GM19023 (cell line): ENCODE measurements around the gene NEK1.

Source experiments
- ATAC-seq: cut with Tn5 transposase; IDR thresholded peaks from one replicate; pipeline ENCODE4 v1.9.1; 2021; ENCODE audit warnings: mild to moderate bottlenecking, moderate library complexity; ENCODE audit not compliant: unreplicated experiment

The NEK1 gene

DNA sequence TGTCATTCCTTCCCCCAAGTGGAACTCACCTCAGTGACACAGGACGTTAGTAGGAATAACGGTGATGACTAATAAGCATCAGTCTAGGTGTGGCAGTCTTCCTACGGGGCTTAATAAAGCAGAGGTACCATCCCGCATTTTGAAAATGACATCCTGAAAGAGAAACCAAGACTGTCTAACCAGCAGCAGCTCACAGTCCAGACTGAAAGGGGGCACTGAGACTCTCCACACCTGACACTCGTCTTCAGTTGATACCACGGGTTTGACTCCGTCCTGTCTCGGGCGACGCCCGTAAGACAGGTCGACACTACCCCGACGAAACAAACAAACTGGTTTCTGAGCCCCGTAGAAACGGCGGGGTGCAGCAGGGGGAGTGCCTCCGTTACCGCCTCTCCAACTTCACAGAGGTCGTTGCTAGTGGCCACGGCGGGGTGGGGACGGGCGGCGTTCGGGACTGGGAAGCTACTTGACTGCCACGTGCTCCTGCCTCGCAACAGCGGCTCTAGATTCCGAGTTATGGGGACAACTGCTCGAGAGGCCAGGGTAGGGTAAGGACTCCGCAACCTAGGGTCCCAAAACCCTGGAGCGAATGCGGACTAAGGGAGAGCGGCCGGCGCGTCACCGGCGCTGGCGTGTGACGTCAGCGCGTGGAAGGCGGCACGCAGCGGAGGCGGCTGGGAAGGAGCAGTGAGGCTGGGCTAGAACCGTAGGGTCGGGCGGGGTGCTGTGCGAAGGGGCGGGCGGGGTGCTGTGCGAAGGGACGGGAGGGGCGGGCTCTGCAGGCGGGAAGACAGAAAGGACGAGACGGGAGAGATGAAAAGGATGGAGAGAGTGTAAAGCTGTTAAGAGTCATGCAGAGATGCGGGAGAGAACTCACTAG lies at the start of gene NEK1:
Gene NEK1, minus strand, starts transcription at position 593 of the 880 bp plus-strand sequence. CDS start 9,953 bp downstream, outside the sequence.
- peak; percentile 98 for ATAC-seq

DNA sequence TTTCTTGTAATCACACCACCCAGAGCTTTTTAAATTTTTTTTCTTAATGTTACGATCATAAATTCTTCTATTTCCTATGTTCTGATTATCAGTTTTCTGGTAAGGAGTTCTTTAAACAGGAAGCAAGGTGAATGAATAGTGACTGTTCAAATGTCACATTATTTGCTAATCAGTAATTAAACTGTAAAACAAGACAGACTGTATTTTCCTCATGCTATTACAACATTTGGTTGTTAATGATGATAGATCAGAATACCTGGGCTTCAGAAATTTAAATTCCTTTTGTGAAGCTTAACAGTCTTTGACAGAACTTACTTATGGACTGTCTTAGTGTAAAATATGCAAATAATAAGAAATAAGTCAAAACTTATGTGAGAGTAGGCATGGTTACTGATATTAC lies 49.4 kb upstream of the NEK1 start:
- no peak for ATAC-seq

GRCh38 chr4:169660929-169661328 lies 48.5 kb upstream of the NEK1 start:
- ATAC-seq, result no peak

DNA sequence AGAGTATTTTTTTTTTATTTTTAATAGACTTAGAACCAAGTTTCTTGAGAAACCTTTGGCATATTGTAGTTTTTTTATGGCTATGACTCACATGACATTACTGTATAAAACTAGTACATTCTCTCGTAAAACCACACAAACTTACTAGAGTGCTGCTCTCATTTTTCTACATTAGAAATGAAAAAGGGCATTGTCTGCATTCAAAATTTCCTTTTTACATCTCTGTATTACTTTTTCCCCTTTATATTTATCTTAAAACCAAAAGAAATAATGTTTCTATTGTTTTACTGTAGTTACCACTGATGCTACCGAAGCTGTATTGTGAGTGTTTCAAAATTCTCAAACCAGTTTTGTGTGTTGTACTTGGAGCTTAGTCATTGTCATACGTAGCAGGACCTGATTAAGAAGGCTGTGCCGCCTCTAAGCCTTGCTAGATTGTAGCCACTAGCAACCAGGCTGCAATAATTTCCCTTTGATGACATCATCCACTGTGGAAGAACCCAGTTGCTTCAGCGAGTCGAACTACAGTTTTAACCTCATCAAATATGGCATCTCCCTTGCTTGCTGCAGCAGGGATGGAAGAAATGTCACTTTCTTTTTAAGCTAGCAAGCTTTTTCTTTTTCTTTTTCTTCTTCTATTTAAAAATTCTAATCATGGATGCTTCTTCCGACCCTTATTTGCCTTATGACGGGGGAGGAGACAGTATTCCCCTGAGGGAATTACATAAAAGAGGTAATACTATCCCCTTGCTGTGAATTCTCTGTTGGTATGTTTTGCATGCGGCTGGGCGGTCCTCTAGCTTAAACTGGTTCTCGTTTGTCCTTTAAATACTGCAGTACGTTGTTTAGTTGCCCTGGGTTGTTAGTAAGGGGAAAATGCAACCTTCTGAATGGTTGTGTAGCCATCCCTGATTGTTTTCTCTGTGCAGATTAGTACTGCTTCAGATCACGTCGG lies 47.6 kb upstream of the NEK1 start:
- peak; percentile 99 for ATAC-seq

GRCh38 chr4:169658975-169659715 lies 46.8 kb upstream of the NEK1 start:
- no peak for ATAC-seq

- ATAC-seq, result no peak
Measured at GRCh38 chr4:169658196-169658595, 45.8 kb upstream of the NEK1 start.

GRCh38 chr4:169657470-169658107 lies 45.2 kb upstream of the NEK1 start:
- no peak for ATAC-seq

DNA sequence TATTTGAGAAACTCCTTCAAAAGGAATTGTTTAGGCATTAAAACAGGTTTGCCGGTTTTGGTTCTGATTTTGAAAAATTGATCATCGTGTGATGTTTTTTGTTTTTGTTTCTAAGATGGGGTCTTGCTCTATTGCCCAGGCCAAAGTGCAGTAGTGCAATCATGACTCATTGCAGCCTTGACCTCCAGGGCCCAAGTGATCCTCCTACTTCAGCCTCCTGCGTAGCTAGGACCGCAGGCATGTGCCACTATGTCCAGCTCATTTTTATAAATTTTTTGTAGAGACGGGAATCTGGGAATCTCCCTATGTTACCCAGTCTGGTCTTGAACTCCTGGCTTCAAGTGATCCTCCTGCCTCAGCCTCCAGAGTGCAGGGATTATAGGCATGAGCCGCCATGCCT lies 43.0 kb upstream of the NEK1 start:
- ATAC-seq, result no peak

DNA sequence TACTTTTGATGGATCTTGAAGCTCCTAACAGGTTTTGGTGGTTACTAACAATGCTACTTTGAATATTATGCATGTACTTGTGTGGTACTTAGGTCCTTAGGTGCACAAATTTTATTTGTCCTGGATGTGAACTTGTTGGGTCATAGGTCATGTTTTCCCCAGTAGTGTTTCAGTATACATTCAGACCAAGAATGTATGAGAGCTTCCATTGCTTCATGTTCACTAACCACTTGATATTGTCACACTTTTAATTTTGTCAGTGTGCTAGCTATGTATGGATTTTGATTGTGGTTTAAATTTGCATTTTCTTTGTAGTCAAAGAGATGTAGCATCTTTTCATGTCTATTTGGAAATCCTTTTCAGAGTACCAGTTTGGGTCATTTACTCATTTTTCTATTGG lies 40.2 kb upstream of the NEK1 start:
- no peak for ATAC-seq

DNA sequence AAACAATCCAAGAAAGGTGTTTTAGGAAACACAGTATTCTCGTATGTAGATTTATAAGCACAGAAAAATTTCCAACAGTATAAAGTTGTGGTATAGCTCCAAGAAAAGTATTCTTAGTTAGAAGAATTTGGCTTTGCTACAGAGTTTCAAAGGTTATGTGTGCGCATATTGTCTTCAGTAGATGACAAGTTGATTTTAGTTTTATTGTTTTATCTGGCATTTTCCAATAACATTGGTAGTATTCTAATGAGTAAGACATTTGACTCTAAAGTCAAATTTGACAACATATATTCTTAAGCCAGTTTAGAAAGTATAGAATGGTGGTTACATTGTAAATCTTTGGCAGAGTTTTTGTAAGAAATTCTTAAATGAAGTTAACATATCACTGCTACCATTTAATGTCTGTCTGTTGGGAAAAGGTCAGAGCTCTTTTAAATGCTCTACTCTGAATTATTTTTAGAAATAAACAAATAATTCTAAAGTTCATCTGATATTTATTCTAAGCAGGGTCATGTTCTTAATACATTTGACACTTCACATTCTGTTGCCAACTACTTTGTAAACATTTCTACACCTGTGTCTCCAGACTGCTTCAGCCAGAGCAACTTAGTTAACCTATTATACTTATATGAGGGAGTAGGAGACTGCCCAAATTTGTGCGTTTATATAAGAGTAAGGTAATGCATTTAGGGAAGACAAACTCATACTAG lies 38.0 kb upstream of the NEK1 start:
- no peak for ATAC-seq

- no peak for ATAC-seq
Measured at GRCh38 chr4:169649545-169650226, 37.3 kb upstream of the NEK1 start.

- ATAC-seq, result no peak
Measured at GRCh38 chr4:169645627-169646026, 33.2 kb upstream of the NEK1 start.

DNA sequence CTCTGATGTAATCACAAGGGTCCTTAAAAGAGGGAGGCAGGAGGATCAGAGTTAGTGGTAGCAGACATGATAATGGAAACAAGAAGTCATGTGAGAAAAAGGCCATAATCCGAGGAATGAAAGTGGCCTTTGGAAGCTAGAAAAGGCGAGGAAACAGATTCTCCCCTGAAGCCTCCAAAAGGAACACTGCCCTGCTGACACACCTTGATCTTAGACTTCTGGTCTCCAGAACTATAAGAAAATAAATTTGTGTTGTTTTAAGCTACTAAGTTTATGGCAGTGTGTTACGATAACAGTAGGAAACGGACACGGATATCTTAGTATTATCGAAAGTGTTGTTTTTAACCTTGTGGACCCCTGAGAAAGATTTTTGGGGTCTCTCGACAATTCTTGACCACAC lies 32.4 kb upstream of the NEK1 start:
- ATAC-seq, result no peak

GRCh38 chr4:169640261-169640870 lies 28.0 kb upstream of the NEK1 start:
- ATAC-seq, result no peak

DNA sequence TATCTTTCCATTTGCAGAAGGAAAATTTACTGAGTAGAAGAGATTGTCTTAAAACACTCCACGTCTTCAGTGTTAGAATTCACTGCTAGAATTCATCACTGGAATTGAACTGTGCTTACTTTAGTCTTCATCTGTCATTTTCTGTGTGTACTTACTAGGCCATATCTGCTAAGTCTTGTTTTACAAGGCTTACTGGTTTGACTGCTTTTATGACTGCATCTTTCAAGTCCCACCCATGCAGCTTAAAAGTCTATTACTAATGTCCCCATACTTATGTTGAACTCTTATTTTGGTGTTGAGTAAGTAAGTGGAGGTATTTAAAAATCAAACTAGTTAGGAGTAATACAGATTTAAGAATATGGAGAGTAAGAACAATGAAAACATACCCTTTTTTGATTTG lies 22.6 kb upstream of the NEK1 start:
- no peak for ATAC-seq

DNA sequence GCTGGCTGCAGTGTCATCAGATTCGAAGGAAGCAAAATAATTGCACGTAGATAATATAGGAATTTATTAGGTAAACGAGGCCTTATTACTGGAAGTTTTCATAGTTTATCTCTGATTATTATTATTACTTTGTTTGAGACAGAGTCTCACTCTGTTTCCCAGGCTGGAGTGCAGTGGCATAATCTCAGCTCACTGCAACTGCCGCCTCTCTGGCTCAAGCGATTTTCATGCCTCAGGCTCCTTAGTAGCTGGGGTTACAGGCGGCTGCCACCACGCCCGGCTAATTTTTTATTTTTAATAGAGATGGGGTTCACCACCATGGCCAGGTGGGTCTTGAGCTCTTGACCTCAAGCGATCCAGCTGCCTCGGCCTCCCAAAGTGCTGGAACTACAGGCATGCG lies 20.5 kb upstream of the NEK1 start:
- no peak for ATAC-seq

DNA sequence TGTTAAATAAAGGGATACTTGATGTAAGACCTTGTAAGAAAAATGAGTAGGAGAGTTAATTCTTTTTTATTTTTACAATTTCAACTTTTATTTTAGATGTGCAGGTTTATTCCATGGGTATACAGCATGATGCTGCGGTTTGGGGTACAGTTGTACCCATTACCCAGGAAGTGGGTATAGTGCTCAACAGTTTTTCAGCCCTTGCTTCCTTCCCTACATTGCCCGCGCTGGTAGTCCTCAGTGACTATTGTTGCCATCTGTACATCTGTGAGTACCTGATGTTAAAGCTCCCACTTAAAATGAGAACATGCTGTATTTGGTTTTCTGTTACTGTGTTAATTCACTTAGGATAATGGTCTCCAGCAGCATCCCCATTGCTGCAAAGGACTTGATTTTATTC lies 17.7 kb upstream of the NEK1 start:
- ATAC-seq, result no peak

DNA sequence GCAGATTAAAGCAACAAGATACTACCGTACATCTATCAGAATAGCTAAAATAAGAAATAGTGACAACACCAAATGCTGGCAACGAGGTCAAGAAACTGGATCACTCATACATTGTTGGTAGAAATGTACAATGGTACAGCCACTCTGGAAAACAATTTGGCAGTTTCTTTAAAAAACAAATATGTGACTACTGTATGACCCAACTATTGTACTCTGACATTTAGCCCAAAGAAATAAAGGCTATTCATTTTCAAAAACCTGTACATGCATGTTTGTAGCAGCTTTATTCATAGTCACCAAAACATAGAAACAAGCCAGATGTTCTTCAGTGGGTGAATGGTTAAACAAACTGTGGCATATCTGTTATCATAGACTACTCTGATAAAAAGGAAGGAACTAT lies 16.2 kb upstream of the NEK1 start:
- no peak for ATAC-seq

- no peak for ATAC-seq
Measured at GRCh38 chr4:169627307-169627706, 14.9 kb upstream of the NEK1 start.
